MCF 10A (cell line): ENCODE results near the gene MTA2. TPM values are rescaled to one million over a fixed set of nuclear protein-coding genes. Genes with fewer than 3 reads are reported as not detected.
A peak's percentile ranks its signal among the peaks of the same experiment; 100 is the strongest.
"Not testable (repeated sequence)": the region's sequence is repeated elsewhere in the genome, so short reads cannot be mapped to it uniquely, and the experiment has no call there.

Experiments
- BruUV-seq: library from RNA; stranded (reverse); fragments of 400-500 nt; replicated peaks from 2 replicates; lab custom pipeline; 2021; lab: Mats Ljungman, UMichigan
- CTCF ChIA-PET: fragments of 300-600 bp; sonication (Branson Sonifier 250); formaldehyde crosslinking; extraction: SDS; loops from one replicate; lab custom pipeline; 2021; ENCODE audit warnings: antibody characterized with exemption, inconsistent platforms; lab: Yijun Ruan, JAX
- POLR2A ChIA-PET: fragments of 300-600, 350-650 bp; sonication (Branson Sonifier 250); formaldehyde crosslinking; extraction: SDS; loops from one replicate; lab custom pipeline; 2020; ENCODE audit warnings: antibody characterized with exemption, inconsistent platforms; lab: Yijun Ruan, JAX
- DNase-seq: peaks from one replicate; pipeline ENCODE4 v3.0.0-alpha.2; 2018; ENCODE audit not compliant: unreplicated experiment
- H3K27ac Mint-ChIP-seq: one replicate; pipeline ENCODE4 v1.8.0; 2022; ENCODE audit warnings: mild to moderate bottlenecking, low read depth, mixed read lengths; ENCODE audit not compliant: unreplicated experiment
- H3K27me3 Mint-ChIP-seq: one replicate; pipeline ENCODE4 v1.8.0; 2022; ENCODE audit warnings: mixed read lengths; ENCODE audit not compliant: insufficient read depth, unreplicated experiment
- H3K36me3 Mint-ChIP-seq: one replicate; pipeline ENCODE4 v1.8.0; 2022; ENCODE audit warnings: mild to moderate bottlenecking, moderate library complexity, mixed read lengths; ENCODE audit not compliant: insufficient read depth, unreplicated experiment
- H3K4me1 Mint-ChIP-seq: one replicate; pipeline ENCODE4 v1.8.0; 2022; ENCODE audit warnings: mixed read lengths; ENCODE audit not compliant: insufficient read depth, unreplicated experiment
- H3K4me3 Mint-ChIP-seq: one replicate; pipeline ENCODE4 v1.8.0; 2022; ENCODE audit warnings: mild to moderate bottlenecking, moderate library complexity, mixed read lengths; ENCODE audit not compliant: unreplicated experiment
- H3K9me3 Mint-ChIP-seq: one replicate; pipeline ENCODE4 v1.8.0; 2022; ENCODE audit warnings: mixed read lengths; ENCODE audit not compliant: unreplicated experiment
- intact Hi-C: fragments of 100-400 bp; cut with micrococcal nuclease; formaldehyde crosslinking; loops from 2 replicates; pipeline ENCODE4 v1.14.1; 2022
- total RNA-seq: library from RNA; stranded (reverse); gene quantifications from 2 replicates; pipeline ENCODE4 v1.2.3, GENCODE V29; 2022
- TF ChIP-seq, protein P1 (sequence below): fragments of 200-600 bp; IDR thresholded peaks from one replicate; pipeline ENCODE4 v1.8.0; 2022; ENCODE audit warnings: antibody characterized with exemption, mild to moderate bottlenecking; ENCODE audit not compliant: unreplicated experiment

Gene MTA2
- total RNA-seq, 1 experiment from 2014 or later: 176 TPM

DNA sequence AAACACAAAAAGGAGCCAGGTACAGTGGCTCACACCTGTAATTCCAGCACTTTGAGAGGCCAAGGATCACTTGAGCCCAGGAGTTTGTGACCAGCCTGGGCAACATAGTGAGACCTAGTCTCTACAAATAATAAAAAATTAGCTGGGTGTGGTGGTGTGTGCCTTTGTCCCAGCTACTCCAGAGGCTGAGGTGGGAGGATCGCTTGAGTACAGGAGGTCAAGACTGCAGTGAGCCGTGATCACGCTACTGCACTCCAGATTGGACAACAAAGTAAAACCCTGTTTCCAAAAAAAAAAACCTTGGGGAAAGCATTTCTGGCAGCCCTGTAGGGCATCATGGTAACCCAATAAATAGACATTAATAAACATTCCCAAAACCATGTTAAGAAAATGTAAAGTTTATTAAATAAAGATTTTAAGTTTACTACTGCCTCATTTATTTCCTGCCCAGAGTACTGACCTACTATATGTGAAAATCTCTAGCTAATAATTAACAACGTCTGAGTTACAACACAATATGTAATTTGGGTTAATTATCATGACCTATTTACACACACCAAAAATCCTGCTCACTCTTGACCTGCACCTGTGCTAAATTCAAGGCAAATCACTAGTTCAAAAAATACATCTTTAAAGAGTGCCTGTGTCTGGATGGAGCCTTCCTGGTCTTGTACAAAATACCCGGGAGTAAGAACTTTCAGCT is 36.4 kb downstream of the MTA2 start:
- no peaks in the 10 kb centered on the region for H3K9me3 Mint-ChIP-seq
- TF ChIP-seq, protein P1, sequence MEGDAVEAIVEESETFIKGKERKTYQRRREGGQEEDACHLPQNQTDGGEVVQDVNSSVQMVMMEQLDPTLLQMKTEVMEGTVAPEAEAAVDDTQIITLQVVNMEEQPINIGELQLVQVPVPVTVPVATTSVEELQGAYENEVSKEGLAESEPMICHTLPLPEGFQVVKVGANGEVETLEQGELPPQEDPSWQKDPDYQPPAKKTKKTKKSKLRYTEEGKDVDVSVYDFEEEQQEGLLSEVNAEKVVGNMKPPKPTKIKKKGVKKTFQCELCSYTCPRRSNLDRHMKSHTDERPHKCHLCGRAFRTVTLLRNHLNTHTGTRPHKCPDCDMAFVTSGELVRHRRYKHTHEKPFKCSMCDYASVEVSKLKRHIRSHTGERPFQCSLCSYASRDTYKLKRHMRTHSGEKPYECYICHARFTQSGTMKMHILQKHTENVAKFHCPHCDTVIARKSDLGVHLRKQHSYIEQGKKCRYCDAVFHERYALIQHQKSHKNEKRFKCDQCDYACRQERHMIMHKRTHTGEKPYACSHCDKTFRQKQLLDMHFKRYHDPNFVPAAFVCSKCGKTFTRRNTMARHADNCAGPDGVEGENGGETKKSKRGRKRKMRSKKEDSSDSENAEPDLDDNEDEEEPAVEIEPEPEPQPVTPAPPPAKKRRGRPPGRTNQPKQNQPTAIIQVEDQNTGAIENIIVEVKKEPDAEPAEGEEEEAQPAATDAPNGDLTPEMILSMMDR: no peak
- CTCF ChIA-PET: interaction anchor here (0.6 to 2.0 kb wide), 4 partner anchors 58 to 214 kb away, joined by 3 to 6 read pairs (median 4); no protein-coding TSS in a partner anchor
- DNase-seq: no peak
- peaks cover 41% of the 10 kb centered on the region for H3K4me1 Mint-ChIP-seq
- H3K4me3 Mint-ChIP-seq: no peak overlapping the region
- no peaks in the 10 kb centered on the region for H3K27me3 Mint-ChIP-seq
- H3K36me3 Mint-ChIP-seq: peaks cover 98% of the 10 kb centered on the region
- no TSS peak for BruUV-seq
- POLR2A ChIA-PET: interaction anchor here (0.6 to 2.0 kb wide), 8 partner anchors 9 to 316 kb away, joined by 3 to 11 read pairs (median 4); partner anchors contain the start of genes AHNAK, EEF1G and TUT1
- peak overlapping the region; percentile 16 for H3K27ac Mint-ChIP-seq
- intact Hi-C loops: no loop called here

GRCh38 chr11:62561677-62562230 is 39.9 kb downstream of the MTA2 start:
- H3K9me3 Mint-ChIP-seq, intact Hi-C loops, DNase-seq, H3K27me3 Mint-ChIP-seq, BruUV-seq: not testable (repeated sequence)
- Mint-ChIP-seq H3K4me3 (peak overlapping the region; percentile 2), H3K27ac (peak overlapping the region; percentile 72), H3K4me1 (peaks cover 46% of the 10 kb centered on the region), H3K36me3 (peaks cover 98% of the 10 kb centered on the region)
- CTCF ChIA-PET: interaction anchor here (0.9 to 6.9 kb wide), 7 partner anchors 12 to 172 kb away, joined by 3 to 225 read pairs (median 7); partner anchors contain the start of gene AHNAK
- POLR2A ChIA-PET: interaction anchor here (1.1 to 13.5 kb wide), 15 partner anchors 8 to 294 kb away, joined by 3 to 599 read pairs (median 11); partner anchors contain the start of genes AHNAK, EEF1G, LBHD1 and TUT1

GRCh38 chr11:62560566-62561103 is 41.0 kb downstream of the MTA2 start:
- TF ChIP-seq, protein P1: peak; percentile 86
- Mint-ChIP-seq H3K4me1 (peaks cover 46% of the 10 kb centered on the region), H3K9me3 (no peaks in the 10 kb centered on the region), H3K4me3 (peak overlapping the region; percentile 54), H3K27me3 (no peaks in the 10 kb centered on the region), H3K27ac (peak overlapping the region; percentile 72), H3K36me3 (peaks cover 90% of the 10 kb centered on the region)
- intact Hi-C loops: loop anchor here (1.0 kb wide), 5 partner anchors 12 to 165 kb away; no protein-coding TSS in a partner anchor
- no TSS peak for BruUV-seq
- POLR2A ChIA-PET: interaction anchor here (0.5 to 13.5 kb wide), 33 partner anchors 8 to 321 kb away, joined by 3 to 599 read pairs (median 6); partner anchors contain the start of genes AHNAK, C11orf98, CSKMT and EEF1G
- peak; percentile 98 for DNase-seq
- CTCF ChIA-PET: interaction anchor here (0.5 to 6.9 kb wide), 32 partner anchors 9 to 1121 kb away, joined by 3 to 225 read pairs (median 4); partner anchors contain the start of genes AHNAK, RTN3 and TUT1

DNA sequence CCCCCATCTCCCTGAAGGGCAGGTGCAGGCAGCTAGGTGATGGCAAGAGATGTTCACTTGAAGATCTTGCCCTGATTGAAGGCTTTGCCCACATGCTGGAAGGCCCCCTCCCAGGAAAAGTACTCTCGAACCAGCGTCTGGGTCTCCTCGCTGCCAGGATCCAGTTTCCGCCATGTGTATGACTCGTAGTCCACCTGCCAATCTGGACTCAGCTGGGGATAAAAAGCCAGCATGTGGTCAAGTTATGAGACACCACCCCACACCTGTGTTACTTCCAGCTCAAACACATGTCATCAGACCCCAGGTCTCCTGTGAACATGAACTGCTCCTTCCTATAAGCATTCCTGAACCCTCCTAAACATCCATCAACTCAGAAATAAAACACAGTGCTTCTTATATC is 42.0 kb downstream of the MTA2 start:
- peaks cover 50% of the 10 kb centered on the region for H3K4me1 Mint-ChIP-seq
- H3K4me3 Mint-ChIP-seq, DNase-seq, H3K27me3 Mint-ChIP-seq, H3K9me3 Mint-ChIP-seq: not testable (repeated sequence)
- TSS peak; percentile 100 for BruUV-seq
- peaks cover 79% of the 10 kb centered on the region for H3K36me3 Mint-ChIP-seq
- H3K27ac Mint-ChIP-seq: peak overlapping the region; percentile 72
- CTCF ChIA-PET: interaction anchor here (0.6 to 6.9 kb wide), 15 partner anchors 11 to 1109 kb away, joined by 3 to 225 read pairs (median 5); partner anchors contain the start of gene AHNAK
- intact Hi-C loops: loop anchor here (1.0 kb wide), 5 partner anchors 11 to 164 kb away; no protein-coding TSS in a partner anchor
- POLR2A ChIA-PET: interaction anchor here (1.0 to 13.5 kb wide), 16 partner anchors 9 to 322 kb away, joined by 3 to 599 read pairs (median 10); partner anchors contain the start of genes AHNAK, EEF1G, LBHD1 and SLC3A2
